Stomach (tissue), 9 donors: ENCODE data around the gene ZNF648. TPM values are rescaled to one million over a fixed set of nuclear protein-coding genes. Genes with fewer than 3 reads are reported as not detected.
"Not testable (repeated sequence)": the region's sequence is repeated elsewhere in the genome, so short reads cannot be mapped to it uniquely, and the experiment has no call there.

ENCODE experiments used
- DNase-seq, 2 donors: peaks; one replicate each; pipeline versions ENCODE4 v3.0.0 to v3.0.0-alpha.2; 2013 to 2019
- H3K27ac ChIP-seq, 5 donors: fragments of 200-600 bp in 4 of 5; sonication (generic) in 4 of 5; one replicate each; pipeline ENCODE4 v1.5.1; 2013 to 2019; ENCODE audit warnings: mild to moderate bottlenecking in 1 of 5, moderate library complexity in 1 of 5
- H3K27me3 ChIP-seq, 3 donors: fragments of 200-600 bp; sonication (generic); one replicate each; pipeline ENCODE4 v1.5.1; 2017 to 2019; ENCODE audit warnings: mixed run types in 1 of 3
- H3K36me3 ChIP-seq, 4 donors: fragments of 200-600 bp; sonication (generic); 1 replicate in 3 of 4; 2 replicates in 1 of 4; pipeline ENCODE4 v1.5.1; 2016 to 2019
- H3K4me1 ChIP-seq, 4 donors: fragments of 200-600 bp; sonication (generic); one replicate each; pipeline ENCODE4 v1.5.1; 2016 to 2019
- H3K4me3 ChIP-seq, 4 donors: fragments of 200-600 bp; sonication (generic) in 3 of 4; one replicate each; pipeline ENCODE4 v1.5.1; 2016 to 2019; ENCODE audit warnings: mild to moderate bottlenecking in 1 of 4
- H3K9me3 ChIP-seq, 4 donors: fragments of 200-600 bp; sonication (generic); one replicate each; pipeline ENCODE4 v1.5.1; 2016 to 2019
- CTCF ChIP-seq, 7 experiments: fragments of 450-650 bp in 4 of 7; fragments of 200-600 bp in 3 of 7; sonication (generic) in 3 of 7; IDR thresholded peaks; one replicate each; pipeline ENCODE4 v1.5.1; 2016 to 2019; ENCODE audit warnings: antibody characterized with exemption in 7 of 7, control low read depth in 2 of 7, mild to moderate bottlenecking in 1 of 7
- EP300 ChIP-seq: sonication (generic); formaldehyde crosslinking; IDR thresholded peaks from one replicate; pipeline ENCODE4 v1.6.1; 2017; ENCODE audit warnings: antibody characterized with exemption
- POLR2A ChIP-seq, 4 donors: fragments of 450-650 bp; IDR thresholded peaks; one replicate each; pipeline ENCODE4 v1.6.1; 2016; ENCODE audit warnings: antibody characterized with exemption in 4 of 4, control low read depth in 2 of 4, mild to moderate bottlenecking in 1 of 4, moderate library complexity in 1 of 4
- POLR2AphosphoS5 ChIP-seq, 3 donors: sonication (generic); formaldehyde crosslinking; IDR thresholded peaks; one replicate each; pipeline ENCODE4 v1.6.1; 2016; ENCODE audit warnings: antibody characterized with exemption in 3 of 3
- WGBS, 5 donors: extraction: QIAGEN DNeasy Blood & Tissue Kit in 3 of 5; methylation state at CpG; one replicate each; pipeline versions ENCODE4 v1.1.5 to v1.1.7; 2013 to 2018; 5-methylcytosine and 5-hydroxymethylcytosine counted together
- intact Hi-C: fragments of 100-400 bp; cut with DNase I; formaldehyde crosslinking; loops from one replicate; pipeline ENCODE4 v1.15.1; 2023; ENCODE audit warnings: low total_unique reads
- polyA plus RNA-seq, 3 donors: library from polyadenylated mRNA; stranded (reverse); fragments of 200-250 nt; gene quantifications; one replicate each; pipeline ENCODE4 v1.2.3, GENCODE V29; 2013
- total RNA-seq, 5 donors: library from RNA; depleted of rRNA; stranded (reverse); fragments of >200 nt; gene quantifications; one replicate each; pipeline versions ENCODE4 v1.1.0 to v1.2.3, GENCODE V29; 2014 to 2016
- donor health status: healthy with polysubstance abuse.
- donor health status: Bipolar disorder and iron deficiency.
- donor health status: healthy.

The ZNF648 gene
- total and polyA plus RNA-seq, 8 donors = 0.03 to 1.7 (median 0.12) TPM; not detected in 5

GRCh38 chr1:182029002-182029378 is 32.5 kb downstream of the ZNF648 start:
- peak overlapping the region; percentile 60 to 73 (median 67) for H3K4me3 ChIP-seq
- no peak for TF ChIP-seq CTCF (IDR thresholded peaks at IDR 0.05)
- no peak for TF ChIP-seq POLR2A (IDR thresholded peaks at IDR 0.05)
- TF ChIP-seq POLR2AphosphoS5 (IDR thresholded peaks at IDR 0.05) = no peak
- no peak for TF ChIP-seq EP300

GRCh38 chr1:182015360-182015759 is 46.2 kb downstream of the ZNF648 start:
- no peak overlapping the region for H3K4me3 ChIP-seq
- no peaks in the 10 kb centered on the region for H3K4me1 ChIP-seq
- no peak for TF ChIP-seq EP300
- TF ChIP-seq POLR2A (IDR thresholded peaks at IDR 0.05) = no peak
- TF ChIP-seq CTCF (IDR thresholded peaks at IDR 0.05) = no peak
- TF ChIP-seq POLR2AphosphoS5 (IDR thresholded peaks at IDR 0.05) = no peak
- 68 to 81% (median 75%) methylated on average over 2 of the region's 2 CpGs for WGBS, 5 donors
- intact Hi-C loops = no loop called here
- H3K36me3 ChIP-seq = no peaks in the 10 kb centered on the region
- peaks cover 0 to 7% (median 2%) of the 10 kb centered on the region in 4 donors for H3K9me3 ChIP-seq
- no peaks in the 10 kb centered on the region for H3K27me3 ChIP-seq
- DNase-seq = no peak
- H3K27ac ChIP-seq = no peak overlapping the region

More at GRCh38 chr1:182029002-182029378, 32.5 kb downstream of the ZNF648 start:
- Histone ChIP-seq H3K4me1 (peaks cover 4 to 17% (median 16%) of the 10 kb centered on the region in 4 donors), H3K27me3 (no peaks in the 10 kb centered on the region), H3K9me3 (no peaks in the 10 kb centered on the region), H3K36me3 (no peaks in the 10 kb centered on the region), H3K27ac (peak overlapping the region; percentile 74 to 93 (median 91))
- intact Hi-C loops = no loop called here
- WGBS, 5 donors = 0 to 4% (median 1%) methylated on average over 2 of the region's 2 CpGs
- no peak for DNase-seq

GRCh38 chr1:182010800-182011370 is 50.6 kb downstream of the ZNF648 start:
- H3K4me1 ChIP-seq, H3K36me3 ChIP-seq, H3K27ac ChIP-seq, intact Hi-C loops, DNase-seq, H3K27me3 ChIP-seq, H3K4me3 ChIP-seq: not testable (repeated sequence)
- H3K9me3 ChIP-seq = peaks cover 0 to 24% (median 10%) of the 10 kb centered on the region in 4 donors
- 95 to 98% (median 96%) methylated on average over 26 to 37 of the region's 37 CpGs for WGBS, 5 donors

GRCh38 chr1:182005398-182005797 is 56.1 kb downstream of the ZNF648 start:
- H3K4me1 ChIP-seq, intact Hi-C loops, H3K4me3 ChIP-seq, H3K36me3 ChIP-seq, H3K27ac ChIP-seq, DNase-seq, H3K27me3 ChIP-seq: not testable (repeated sequence)
- WGBS, 5 donors = 88 to 96% (median 93%) methylated on average over 3 of the region's 3 CpGs
- peaks cover 0 to 17% (median 8%) of the 10 kb centered on the region in 4 donors for H3K9me3 ChIP-seq

- 92 to 96% (median 94%) methylated on average over 3 of the region's 3 CpGs for WGBS, 5 donors
- no peak for DNase-seq
- Histone ChIP-seq H3K4me3 (no peak overlapping the region), H3K9me3 (peaks cover 0 to 12% (median 1%) of the 10 kb centered on the region in 4 donors), H3K27me3 (no peaks in the 10 kb centered on the region), H3K4me1 (no peaks in the 10 kb centered on the region), H3K27ac (no peak overlapping the region), H3K36me3 (no peaks in the 10 kb centered on the region)
- intact Hi-C loops = no loop called here
- TF ChIP-seq POLR2A (IDR thresholded peaks at IDR 0.05) = no peak
- no peak for TF ChIP-seq CTCF (IDR thresholded peaks at IDR 0.05)
- TF ChIP-seq POLR2AphosphoS5 (IDR thresholded peaks at IDR 0.05) = no peak
- TF ChIP-seq EP300 = no peak
Observed at GRCh38 chr1:182004601-182005000, 56.9 kb downstream of the ZNF648 start.
